Activated B cell treated with CpG ODN at 0.5 μM for 24 hours (primary cell): ENCODE measurements around the gene HBB. TPM values are rescaled to one million over a fixed set of nuclear protein-coding genes. Genes with fewer than 3 reads are reported as not detected.

Experiments
- ATAC-seq: fragments of 200-7000 bp; cut with Tn5 transposase; one replicate; pipeline ENCODE4 v1.10.0; 2021; ENCODE audit warnings: low read depth, mild to moderate bottlenecking, moderate library complexity
- CTCF ChIA-PET: fragments of 350-600 bp; sonication (Branson Sonifier 250); formaldehyde crosslinking; loops from one replicate; lab custom pipeline; 2021; ENCODE audit warnings: antibody characterized with exemption; lab: Charles Lee
- POLR2A ChIA-PET: fragments of 350-600 bp; sonication (Branson Sonifier 250); formaldehyde crosslinking; loops from one replicate; lab custom pipeline; 2021; ENCODE audit warnings: antibody characterized with exemption; lab: Charles Lee
- DNase-seq: peaks from one replicate; pipeline ENCODE4 v3.0.0; 2022
- H3K27ac Mint-ChIP-seq: one replicate; pipeline ENCODE4 v1.8.0; 2020; ENCODE audit warnings: mixed read lengths
- H3K27me3 Mint-ChIP-seq: one replicate; pipeline ENCODE4 v1.8.0; 2021; ENCODE audit warnings: mixed read lengths
- H3K36me3 Mint-ChIP-seq: one replicate; pipeline ENCODE4 v1.8.0; 2021; ENCODE audit warnings: low read depth, mixed read lengths
- H3K4me1 Mint-ChIP-seq: one replicate; pipeline ENCODE4 v1.8.0; 2021; ENCODE audit warnings: mixed read lengths
- H3K4me3 Mint-ChIP-seq: one replicate; pipeline ENCODE4 v1.8.0; 2020; ENCODE audit warnings: mild to moderate bottlenecking, mixed read lengths
- H3K9me3 Mint-ChIP-seq: one replicate; pipeline ENCODE4 v1.8.0; 2020; ENCODE audit warnings: mixed read lengths
- intact Hi-C: fragments of 100-400 bp; cut with micrococcal nuclease; formaldehyde crosslinking; loops from one replicate; pipeline ENCODE4 v1.15.1; 2024
- total RNA-seq: library from RNA; stranded (reverse); gene quantifications from 2 replicates; pipeline ENCODE4 v1.2.3, GENCODE V29; 2022
- TF ChIP-seq, protein P1 (sequence below): fragments of 200-600 bp; IDR thresholded peaks from one replicate; pipeline ENCODE4 v1.8.0; 2022; ENCODE audit warnings: antibody characterized with exemption, mild to moderate bottlenecking

HBB gene
- total RNA-seq, 1 donor from 2014 or later = 147 TPM

DNA sequence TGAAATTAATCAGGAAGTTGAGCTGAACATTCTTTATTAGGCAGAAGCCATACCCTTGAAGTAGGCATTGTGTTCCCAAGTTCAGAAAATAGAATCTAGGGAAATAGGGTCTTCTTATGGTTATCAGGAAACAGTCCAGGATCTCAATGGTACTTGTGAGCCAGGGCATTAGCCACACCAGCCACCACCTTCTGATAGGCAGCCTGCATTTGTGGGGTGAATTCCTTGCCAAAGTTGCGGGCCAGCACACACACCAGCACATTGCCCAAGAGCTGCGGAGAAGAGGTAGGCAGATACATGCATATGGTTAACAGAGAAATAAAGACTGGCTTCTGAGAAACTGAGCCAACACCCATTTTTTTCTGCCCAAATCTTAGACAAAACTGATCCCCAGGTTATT lies 6.0 kb upstream of the HBB start:
- Mint-ChIP-seq H3K9me3 (no peaks in the 10 kb centered on the region), H3K4me3 (no peak overlapping the region), H3K27ac (no peak overlapping the region), H3K36me3 (no peaks in the 10 kb centered on the region), H3K4me1 (peaks cover 3% of the 10 kb centered on the region), H3K27me3 (peaks cover 4% of the 10 kb centered on the region)
- POLR2A ChIA-PET = no interaction called here
- CTCF ChIA-PET = no interaction called here
- DNase-seq (no peak), ATAC-seq (no peak)
- TF ChIP-seq, protein P1, sequence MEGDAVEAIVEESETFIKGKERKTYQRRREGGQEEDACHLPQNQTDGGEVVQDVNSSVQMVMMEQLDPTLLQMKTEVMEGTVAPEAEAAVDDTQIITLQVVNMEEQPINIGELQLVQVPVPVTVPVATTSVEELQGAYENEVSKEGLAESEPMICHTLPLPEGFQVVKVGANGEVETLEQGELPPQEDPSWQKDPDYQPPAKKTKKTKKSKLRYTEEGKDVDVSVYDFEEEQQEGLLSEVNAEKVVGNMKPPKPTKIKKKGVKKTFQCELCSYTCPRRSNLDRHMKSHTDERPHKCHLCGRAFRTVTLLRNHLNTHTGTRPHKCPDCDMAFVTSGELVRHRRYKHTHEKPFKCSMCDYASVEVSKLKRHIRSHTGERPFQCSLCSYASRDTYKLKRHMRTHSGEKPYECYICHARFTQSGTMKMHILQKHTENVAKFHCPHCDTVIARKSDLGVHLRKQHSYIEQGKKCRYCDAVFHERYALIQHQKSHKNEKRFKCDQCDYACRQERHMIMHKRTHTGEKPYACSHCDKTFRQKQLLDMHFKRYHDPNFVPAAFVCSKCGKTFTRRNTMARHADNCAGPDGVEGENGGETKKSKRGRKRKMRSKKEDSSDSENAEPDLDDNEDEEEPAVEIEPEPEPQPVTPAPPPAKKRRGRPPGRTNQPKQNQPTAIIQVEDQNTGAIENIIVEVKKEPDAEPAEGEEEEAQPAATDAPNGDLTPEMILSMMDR = no peak
- intact Hi-C loops = no loop called here

DNA sequence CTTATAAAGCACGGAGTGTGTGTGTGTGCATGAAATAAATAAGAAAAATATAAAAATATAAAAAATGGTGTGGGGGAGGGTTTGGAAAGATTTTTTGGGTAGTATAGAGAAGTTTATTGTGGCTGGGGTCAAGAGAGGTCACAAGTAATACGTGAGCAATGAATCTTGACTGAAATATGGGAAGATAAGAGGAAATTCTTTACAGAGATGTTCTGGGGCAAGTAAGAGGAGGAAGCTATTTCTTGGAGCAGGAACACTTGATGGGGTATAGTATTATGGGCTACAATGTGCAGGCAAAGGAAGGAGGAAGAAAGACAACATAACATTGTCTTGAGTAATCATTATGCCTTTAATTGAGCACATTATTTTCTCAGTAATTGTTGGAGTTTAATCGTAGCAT lies 5.3 kb upstream of the HBB start:
- no peaks in the 10 kb centered on the region for H3K36me3 Mint-ChIP-seq
- peaks cover 3% of the 10 kb centered on the region for H3K4me1 Mint-ChIP-seq
- intact Hi-C loops = no loop called here
- no peak overlapping the region for H3K27ac Mint-ChIP-seq
- ATAC-seq (no peak), DNase-seq (no peak)
- ChIA-PET POLR2A (no interaction called here), CTCF (no interaction called here)
- TF ChIP-seq, protein P1 = no peak
- H3K27me3 Mint-ChIP-seq = peaks cover 4% of the 10 kb centered on the region
- no peaks in the 10 kb centered on the region for H3K9me3 Mint-ChIP-seq
- H3K4me3 Mint-ChIP-seq = no peak overlapping the region

DNA sequence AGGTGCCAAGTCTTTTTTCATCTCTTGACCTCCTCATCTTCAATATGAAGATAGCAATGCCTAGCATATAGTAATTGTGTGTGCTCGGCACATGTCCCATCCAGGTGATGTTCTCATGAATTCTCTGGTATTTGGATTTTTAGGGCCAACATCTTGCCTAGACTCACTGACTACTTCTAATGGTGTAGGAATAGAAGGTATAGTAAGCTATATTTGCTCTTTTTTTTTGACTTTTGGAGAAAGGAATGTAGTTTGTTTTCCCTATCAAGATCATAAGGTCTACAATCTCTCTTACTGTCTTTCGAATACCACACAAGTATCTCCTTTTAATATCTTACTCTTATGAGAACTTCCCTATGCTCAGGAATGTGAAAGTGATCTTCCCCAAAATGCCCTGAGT lies 4.2 kb upstream of the HBB start:
- ATAC-seq (no peak), DNase-seq (no peak)
- ChIA-PET CTCF (no interaction called here), POLR2A (no interaction called here)
- intact Hi-C loops = no loop called here
- Mint-ChIP-seq H3K27ac (no peak overlapping the region), H3K9me3 (no peaks in the 10 kb centered on the region), H3K36me3 (no peaks in the 10 kb centered on the region), H3K27me3 (peaks cover 4% of the 10 kb centered on the region), H3K4me1 (peaks cover 3% of the 10 kb centered on the region), H3K4me3 (no peak overlapping the region)
- TF ChIP-seq, protein P1 = no peak

DNA sequence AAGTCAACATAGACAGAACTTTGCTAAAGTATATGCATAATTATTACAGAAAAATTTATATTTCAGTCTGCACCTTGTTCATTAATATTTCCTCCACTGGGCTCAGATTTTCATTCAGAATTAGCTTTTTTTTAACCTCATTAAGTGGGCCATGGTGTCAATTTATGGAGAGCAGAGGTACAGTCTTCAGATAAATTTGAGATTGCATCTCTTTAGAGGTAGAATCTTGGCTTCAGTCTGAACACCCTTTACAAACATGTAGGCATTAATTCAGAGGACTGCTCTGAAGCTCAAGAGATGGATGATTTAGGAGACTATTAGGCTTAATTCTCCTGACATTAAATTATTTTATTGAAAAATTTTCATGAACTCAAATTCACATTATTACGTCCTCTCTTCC lies 3.4 kb upstream of the HBB start:
- ChIA-PET CTCF (no interaction called here), POLR2A (no interaction called here)
- TF ChIP-seq, protein P1 = no peak
- H3K4me1 Mint-ChIP-seq = peaks cover 3% of the 10 kb centered on the region
- ATAC-seq (no peak), DNase-seq (no peak)
- intact Hi-C loops = no loop called here
- no peaks in the 10 kb centered on the region for H3K9me3 Mint-ChIP-seq
- peaks cover 2% of the 10 kb centered on the region for H3K27me3 Mint-ChIP-seq
- no peaks in the 10 kb centered on the region for H3K36me3 Mint-ChIP-seq
- H3K4me3 Mint-ChIP-seq = no peak overlapping the region
- no peak overlapping the region for H3K27ac Mint-ChIP-seq

DNA sequence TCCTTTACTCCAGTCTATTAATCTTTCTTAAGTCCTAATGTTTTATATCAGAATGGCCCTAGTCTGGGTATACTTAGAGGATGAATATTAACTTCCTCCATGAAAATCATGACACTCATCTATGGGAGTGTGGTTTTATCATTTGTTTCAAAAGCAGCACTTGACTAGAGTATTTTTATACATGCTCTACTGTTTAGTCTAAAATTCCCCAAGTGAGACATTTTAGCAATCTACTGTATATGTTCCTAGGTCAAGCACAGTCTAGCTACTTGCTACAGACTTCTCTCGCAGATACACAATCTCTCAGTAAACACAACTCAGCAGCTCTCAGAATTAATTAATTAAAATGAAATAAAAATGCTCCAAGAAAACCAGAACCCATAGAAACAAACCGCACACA lies 2.9 kb upstream of the HBB start:
- ChIA-PET CTCF (no interaction called here), POLR2A (no interaction called here)
- H3K9me3 Mint-ChIP-seq = no peaks in the 10 kb centered on the region
- peaks cover 2% of the 10 kb centered on the region for H3K27me3 Mint-ChIP-seq
- no peaks in the 10 kb centered on the region for H3K36me3 Mint-ChIP-seq
- TF ChIP-seq, protein P1 = no peak
- ATAC-seq = no peak
- H3K4me3 Mint-ChIP-seq = no peak overlapping the region
- H3K27ac Mint-ChIP-seq = no peak overlapping the region
- intact Hi-C loops = no loop called here
- peaks cover 3% of the 10 kb centered on the region for H3K4me1 Mint-ChIP-seq
- DNase-seq = no peak
